ENCODE data around the gene EPN2.

The EPN2 gene

DNA sequence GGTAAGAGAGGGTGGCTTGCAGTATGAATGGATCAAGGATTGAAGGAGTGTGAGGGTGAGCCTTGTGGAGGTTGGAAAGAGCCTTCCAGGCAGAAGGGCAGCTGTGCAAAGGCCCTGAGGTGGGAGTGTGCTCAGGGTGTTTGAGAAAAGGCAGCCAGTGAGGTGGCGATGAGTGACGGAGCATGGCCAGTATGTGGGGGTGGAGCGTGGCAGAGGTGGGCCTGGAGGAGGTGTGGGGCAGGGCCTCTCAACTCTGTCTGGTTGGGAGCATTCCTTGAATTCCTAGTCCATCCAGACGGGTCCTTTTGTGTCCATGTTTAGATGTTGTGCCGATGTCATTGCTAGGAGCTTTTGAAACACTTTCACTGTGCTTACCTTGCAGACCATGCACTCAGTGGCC lies 51.3 kb downstream of the EPN2 start:
- no peak overlapping the region for H3K4me3 ChIP-seq (ENCODE audit: low read length)
- TF ChIP-seq, protein P1, sequence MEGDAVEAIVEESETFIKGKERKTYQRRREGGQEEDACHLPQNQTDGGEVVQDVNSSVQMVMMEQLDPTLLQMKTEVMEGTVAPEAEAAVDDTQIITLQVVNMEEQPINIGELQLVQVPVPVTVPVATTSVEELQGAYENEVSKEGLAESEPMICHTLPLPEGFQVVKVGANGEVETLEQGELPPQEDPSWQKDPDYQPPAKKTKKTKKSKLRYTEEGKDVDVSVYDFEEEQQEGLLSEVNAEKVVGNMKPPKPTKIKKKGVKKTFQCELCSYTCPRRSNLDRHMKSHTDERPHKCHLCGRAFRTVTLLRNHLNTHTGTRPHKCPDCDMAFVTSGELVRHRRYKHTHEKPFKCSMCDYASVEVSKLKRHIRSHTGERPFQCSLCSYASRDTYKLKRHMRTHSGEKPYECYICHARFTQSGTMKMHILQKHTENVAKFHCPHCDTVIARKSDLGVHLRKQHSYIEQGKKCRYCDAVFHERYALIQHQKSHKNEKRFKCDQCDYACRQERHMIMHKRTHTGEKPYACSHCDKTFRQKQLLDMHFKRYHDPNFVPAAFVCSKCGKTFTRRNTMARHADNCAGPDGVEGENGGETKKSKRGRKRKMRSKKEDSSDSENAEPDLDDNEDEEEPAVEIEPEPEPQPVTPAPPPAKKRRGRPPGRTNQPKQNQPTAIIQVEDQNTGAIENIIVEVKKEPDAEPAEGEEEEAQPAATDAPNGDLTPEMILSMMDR (conservative IDR thresholded peaks at IDR 0.05; ENCODE audit: low read length): no peak
- DNase-seq (ENCODE audit: low read depth): no peak

DNA sequence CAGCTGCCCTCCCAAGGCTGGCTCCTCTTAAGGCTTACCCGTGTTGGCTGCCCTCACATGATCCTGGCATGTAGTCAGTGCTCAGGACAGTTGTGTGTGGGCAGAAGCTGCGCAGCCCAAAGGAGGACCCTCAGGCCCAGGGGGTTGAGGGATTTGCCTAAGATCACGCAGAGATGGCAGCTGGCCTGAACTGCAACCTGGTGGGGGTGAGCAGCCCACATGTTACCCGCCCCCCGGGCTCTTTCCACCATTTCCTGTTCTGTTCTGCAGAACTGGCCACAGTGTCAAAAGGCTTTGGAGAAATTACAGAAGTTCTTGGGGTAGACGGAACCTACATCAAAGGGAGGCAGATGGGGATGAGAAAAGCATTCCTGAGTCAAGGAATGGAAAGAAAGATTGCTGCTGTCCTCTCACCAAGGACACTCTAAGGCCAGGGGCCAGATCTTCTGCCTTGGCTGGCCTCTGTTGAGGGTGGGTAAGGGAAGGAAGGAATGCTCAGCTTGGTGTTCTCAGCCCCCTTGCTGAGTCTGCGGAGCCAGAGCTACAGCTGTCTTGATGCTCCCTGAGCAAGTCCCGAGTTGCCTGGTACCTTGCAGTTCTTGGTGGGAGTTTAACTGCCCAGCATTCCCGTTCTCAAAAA lies 53.0 kb downstream of the EPN2 start:
- DNase-seq (ENCODE audit: low read depth): no peak
- TF ChIP-seq, protein P1 (conservative IDR thresholded peaks at IDR 0.05; ENCODE audit: low read length): no peak
- H3K4me3 ChIP-seq (ENCODE audit: low read length): no peak overlapping the region

DNA sequence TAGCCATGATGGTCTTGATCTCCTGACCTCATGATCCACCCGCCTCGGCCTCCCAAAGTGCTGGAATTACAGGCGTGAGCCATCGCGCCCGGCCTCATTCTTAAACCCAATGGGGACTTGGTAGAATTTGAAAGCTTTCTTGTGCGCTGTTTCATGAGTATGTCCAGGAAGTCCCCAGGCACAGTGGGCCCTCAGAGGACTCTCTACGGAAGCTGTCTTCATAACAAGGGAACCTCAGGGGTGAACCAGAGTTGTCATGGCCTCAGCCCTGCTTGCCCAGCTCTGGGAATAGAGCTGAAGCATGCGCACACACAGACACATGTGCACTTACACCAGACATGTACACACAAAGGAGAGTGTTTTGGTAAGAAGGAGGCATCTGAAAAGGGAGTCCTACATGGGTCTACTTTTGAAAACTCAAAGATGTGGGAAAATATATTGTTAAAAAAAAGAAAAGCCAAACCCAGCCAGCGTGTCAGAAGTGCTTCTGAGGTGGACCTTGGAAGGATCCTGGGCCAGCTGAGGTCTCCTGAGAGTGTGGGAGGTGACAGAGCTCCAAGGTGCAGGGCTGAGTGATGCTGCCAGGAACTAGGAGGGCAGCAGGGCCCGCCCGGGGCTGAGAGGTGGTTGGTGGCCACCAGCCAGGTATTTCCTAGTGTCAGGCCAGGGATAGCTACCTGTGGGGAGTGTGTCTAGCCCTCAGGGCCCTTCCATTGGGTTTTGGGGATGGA lies 54.6 kb downstream of the EPN2 start:
- H3K4me3 ChIP-seq (ENCODE audit: low read length): no peak overlapping the region
- no peak for DNase-seq (ENCODE audit: low read depth)
- TF ChIP-seq, protein P1 (conservative IDR thresholded peaks at IDR 0.05; ENCODE audit: low read length): no peak

DNA sequence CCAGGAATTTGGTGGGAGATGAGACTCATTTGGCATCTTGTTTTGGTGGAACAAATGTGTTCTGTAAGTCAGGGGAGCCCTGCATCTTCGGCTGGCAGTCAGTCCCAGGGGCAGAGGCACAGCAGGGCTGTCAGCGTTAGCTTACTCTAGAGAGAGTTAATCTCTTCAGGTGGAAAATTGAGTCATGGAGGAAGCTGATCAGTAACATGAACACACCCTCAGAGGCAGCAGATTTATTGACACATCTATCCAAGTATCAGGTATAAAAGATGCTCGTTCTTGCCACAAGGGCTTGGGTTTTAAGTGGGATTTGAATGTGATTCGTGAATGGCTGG lies 55.2 kb downstream of the EPN2 start:
- H3K4me3 ChIP-seq (ENCODE audit: low read length): no peak overlapping the region
- DNase-seq (ENCODE audit: low read depth): no peak
- TF ChIP-seq, protein P1 (conservative IDR thresholded peaks at IDR 0.05; ENCODE audit: low read length): no peak

DNA sequence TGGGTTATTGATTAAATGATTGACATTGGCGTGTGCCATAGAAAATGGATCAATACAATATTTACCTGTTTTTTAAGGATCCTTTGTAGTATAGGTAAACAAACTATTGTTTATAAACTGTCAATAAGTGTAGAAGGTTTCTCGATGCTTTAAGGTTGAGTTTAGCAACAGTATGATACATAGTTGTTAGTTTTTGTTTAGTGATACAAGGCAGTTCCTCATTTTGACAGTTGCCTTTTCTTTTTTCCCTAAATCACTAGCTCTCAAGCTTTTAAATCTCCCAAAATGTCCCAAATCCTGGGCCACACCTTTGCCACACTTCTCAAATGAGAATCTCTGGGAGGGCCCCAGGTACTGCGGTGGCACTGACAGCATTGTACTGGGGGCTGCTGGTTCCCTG lies 57.3 kb downstream of the EPN2 start:
- no peak for DNase-seq (ENCODE audit: low read depth)
- TF ChIP-seq, protein P1 (conservative IDR thresholded peaks at IDR 0.05; ENCODE audit: low read length): no peak
- H3K4me3 ChIP-seq (ENCODE audit: low read length): no peak overlapping the region

DNA sequence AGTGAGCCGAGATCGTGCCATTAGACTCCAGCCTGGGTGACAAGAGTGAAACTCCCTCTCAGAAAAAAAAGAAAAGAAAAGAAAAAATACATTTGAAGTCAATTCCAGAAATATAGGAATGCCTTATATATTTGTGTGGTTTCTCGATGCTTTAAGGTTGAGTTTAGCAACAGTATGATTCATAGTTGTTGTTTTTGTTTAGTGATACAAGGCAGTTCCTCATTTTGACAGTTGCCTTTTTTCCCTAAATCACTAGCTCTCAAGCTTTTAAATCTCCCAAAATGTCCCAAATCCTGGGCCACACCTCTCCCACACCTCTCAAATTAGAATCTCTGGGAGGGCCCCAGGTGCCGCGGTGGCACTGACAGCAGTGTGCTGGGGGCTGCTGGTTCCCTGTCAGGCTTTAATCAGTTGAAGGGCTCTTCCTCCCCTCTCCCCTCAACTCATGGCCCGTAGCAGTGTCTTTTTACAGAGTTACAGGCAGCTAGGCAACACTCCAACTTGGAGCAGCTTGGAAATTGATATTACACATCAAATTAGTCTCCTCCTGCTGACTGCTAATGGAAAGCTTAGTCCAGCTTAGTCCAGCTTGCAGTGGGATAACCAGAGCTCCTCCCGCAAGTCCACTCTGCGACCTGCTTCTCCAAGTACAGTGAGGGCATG lies 58.4 kb downstream of the EPN2 start:
- DNase-seq (ENCODE audit: low read depth): no peak
- TF ChIP-seq, protein P1 (conservative IDR thresholded peaks at IDR 0.05; ENCODE audit: low read length): no peak
- H3K4me3 ChIP-seq (ENCODE audit: low read length): no peak overlapping the region
